WTC11 (cell line): ENCODE results near the gene EPN1.

Source experiments
- CTCF ChIP-seq: fragments of 200-600 bp; IDR thresholded peaks from 2 replicates; pipeline ENCODE4 v1.8.0; 2022; ENCODE audit warnings: antibody characterized with exemption
- E2F4 ChIP-seq: sonication (generic); formaldehyde crosslinking; IDR thresholded peaks from 2 replicates; pipeline ENCODE4 v1.8.1; 2022; ENCODE audit warnings: low read depth, mild to moderate bottlenecking, moderate library complexity, missing genetic modification reagents, borderline replicate concordance
- GABPB1 ChIP-seq: sonication (generic); formaldehyde crosslinking; IDR thresholded peaks from 2 replicates; pipeline ENCODE4 v1.8.1; 2023; ENCODE audit warnings: mild to moderate bottlenecking, missing genetic modification reagents
- HMGA2 ChIP-seq: fragments of 250-450 bp; sonication (Bioruptor Pico); IDR thresholded peaks from 2 replicates; pipeline ENCODE4 v1.4.0; 2021; ENCODE audit warnings: mild to moderate bottlenecking, moderate library complexity
- NR1H2 ChIP-seq: sonication (generic); formaldehyde crosslinking; IDR thresholded peaks from 2 replicates; pipeline ENCODE4 v1.9.0; 2021; ENCODE audit warnings: mild to moderate bottlenecking, moderate library complexity, missing genetic modification reagents
- SP1 ChIP-seq: sonication (generic); formaldehyde crosslinking; conservative IDR thresholded peaks from 2 replicates; pipeline ENCODE4 v1.8.1; 2022; ENCODE audit warnings: missing genetic modification reagents
- ZNF396 ChIP-seq: fragments of 250-450 bp; sonication (Bioruptor Pico); IDR thresholded peaks from 2 replicates; pipeline ENCODE4 v1.8.0; 2021; ENCODE audit warnings: mild to moderate bottlenecking, moderate library complexity, borderline replicate concordance
- TF ChIP-seq, protein P1 (sequence below): sonication (generic); formaldehyde crosslinking; IDR thresholded peaks from 2 replicates; pipeline ENCODE4 v1.8.0; 2023; ENCODE audit warnings: missing genetic modification reagents

DNA sequence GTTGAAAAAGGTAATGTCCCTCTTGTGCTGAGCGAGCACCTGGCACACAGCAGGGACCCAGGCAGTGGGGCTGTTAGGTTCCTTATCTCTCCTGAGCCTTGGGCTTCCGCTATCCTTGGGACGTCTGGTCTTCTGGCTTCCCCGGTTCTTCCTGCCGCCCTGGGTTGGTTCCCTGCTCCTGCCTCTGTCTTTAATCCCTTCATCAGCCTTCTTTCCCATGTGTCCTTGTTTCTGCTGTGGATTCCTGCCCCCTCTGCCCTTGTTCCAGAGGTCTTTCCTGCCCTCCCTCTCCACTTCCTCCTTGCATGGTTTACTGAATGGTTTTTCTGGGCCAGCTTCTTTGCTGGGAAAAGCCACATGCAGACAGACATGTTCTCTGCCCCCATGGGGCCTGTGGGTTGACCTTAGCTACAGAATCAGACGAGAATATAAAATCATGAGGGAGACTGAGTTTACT lies 2.6 kb downstream of the EPN1 start:
- TF ChIP-seq CTCF, result no peak
- TF ChIP-seq SP1, result no peak
- TF ChIP-seq, protein P1, sequence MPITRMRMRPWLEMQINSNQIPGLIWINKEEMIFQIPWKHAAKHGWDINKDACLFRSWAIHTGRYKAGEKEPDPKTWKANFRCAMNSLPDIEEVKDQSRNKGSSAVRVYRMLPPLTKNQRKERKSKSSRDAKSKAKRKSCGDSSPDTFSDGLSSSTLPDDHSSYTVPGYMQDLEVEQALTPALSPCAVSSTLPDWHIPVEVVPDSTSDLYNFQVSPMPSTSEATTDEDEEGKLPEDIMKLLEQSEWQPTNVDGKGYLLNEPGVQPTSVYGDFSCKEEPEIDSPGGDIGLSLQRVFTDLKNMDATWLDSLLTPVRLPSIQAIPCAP (CRISPR knock-in tag), result no peak
- no peak for TF ChIP-seq ZNF396 (CRISPR knock-in tag)
- no peak for TF ChIP-seq HMGA2
- TF ChIP-seq GABPB1 (CRISPR knock-in tag), result no peak
- TF ChIP-seq NR1H2, result no peak
- no peak for TF ChIP-seq E2F4 (CRISPR knock-in tag)
